Measurements from ENCODE around the gene RASAL2.

DNA sequence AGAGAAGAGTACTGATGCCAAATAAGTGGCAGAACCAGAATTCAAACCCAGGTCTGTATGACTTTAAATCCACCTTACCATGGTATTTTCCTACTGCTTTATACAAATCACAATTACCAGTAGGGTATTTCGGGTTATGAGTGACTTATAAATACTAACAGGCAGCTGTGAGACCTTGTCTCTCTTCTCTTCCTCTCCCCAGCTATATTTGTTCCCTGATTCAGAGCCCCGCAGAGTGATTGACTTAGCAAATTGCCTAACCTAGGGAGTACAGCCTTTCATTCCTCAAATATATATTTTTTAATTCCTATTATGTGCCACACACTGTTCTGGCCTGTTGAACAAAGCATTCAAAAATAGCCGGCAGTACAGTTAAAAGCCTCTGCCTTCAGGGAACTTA is 234.8 kb downstream of the RASAL2 start:
- TF ChIP-seq POLR2AphosphoS5 (IDR thresholded peaks at IDR 0.05; ENCODE audit: borderline replicate concordance, low read depth, low read length) (no peak), EZH2 (IDR thresholded peaks at IDR 0.05) (no peak), FOXP2 (optimal IDR thresholded peaks at IDR 0.05; ENCODE audit: control extremely low read depth, extremely low read length, insufficient read depth) (no peak)
